Measurements from ENCODE around the gene LMBRD1.
"Not testable (repeated sequence)": the region's sequence is repeated elsewhere in the genome, so short reads cannot be mapped to it uniquely, and the experiment has no call there.

LMBRD1 gene

DNA sequence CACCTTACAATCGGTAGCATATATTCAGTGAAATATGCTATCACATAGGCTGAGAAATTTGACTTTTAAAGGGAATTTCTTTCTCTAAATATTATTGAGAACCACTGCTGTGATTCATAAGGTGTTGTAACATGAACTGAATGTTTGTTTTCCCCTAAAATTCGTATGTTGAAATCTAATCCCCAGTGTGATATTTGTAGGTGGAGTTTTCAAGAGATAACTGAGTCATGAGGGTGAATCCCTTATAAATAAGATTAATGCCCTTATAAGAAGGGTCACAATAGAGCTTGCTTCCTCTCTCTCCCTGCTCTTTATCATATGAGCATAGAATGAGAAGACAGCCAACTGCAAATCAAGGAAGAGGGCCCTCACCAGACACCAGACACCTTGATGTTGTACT is 64.8 kb downstream of the LMBRD1 start:
- no peak for DNase-seq

DNA sequence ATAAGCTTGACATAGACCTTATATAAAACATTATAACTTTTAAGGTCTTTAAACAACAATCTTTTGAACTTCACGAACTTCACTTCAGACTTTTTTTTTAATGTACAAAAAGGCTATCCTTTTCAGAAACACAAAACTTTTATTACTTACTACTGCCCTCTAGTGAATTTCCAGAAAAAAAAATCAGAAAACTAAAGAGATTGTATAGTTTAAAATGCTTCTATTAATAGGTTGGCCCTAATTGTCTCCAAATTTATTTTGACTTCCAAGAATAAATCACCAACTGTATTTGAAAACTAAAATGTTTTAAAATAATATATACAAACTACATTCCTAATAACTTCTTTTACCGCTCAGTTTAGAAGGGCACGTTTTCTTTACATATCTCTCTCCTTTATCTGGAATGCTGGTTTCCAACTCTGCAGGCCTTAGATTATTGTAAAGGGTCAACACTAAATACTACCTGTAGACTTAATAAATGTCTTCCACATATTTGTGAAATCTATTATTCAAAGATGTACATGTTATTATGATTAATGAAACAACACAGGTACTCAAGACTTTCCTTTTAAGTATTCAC is 66.8 kb downstream of the LMBRD1 start:
- no peak for DNase-seq

DNA sequence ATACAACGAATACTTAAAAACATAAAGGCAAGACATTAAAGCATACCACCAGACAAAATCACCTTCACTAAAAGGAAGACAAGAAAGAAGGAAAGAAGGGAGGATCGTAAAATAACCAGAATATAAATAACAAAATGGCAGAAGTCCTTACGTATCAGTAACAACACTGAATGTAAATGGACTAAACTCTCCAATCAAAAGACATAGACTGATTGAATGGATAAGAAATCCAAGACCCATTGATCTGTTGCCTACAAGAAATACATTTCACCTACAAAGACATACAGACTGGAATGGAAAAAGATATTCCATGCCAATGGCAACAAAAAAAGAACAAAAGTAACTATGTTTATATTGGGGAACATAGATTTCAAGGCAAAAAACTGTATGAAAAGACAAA is 74.1 kb downstream of the LMBRD1 start:
- no peak for DNase-seq

DNA sequence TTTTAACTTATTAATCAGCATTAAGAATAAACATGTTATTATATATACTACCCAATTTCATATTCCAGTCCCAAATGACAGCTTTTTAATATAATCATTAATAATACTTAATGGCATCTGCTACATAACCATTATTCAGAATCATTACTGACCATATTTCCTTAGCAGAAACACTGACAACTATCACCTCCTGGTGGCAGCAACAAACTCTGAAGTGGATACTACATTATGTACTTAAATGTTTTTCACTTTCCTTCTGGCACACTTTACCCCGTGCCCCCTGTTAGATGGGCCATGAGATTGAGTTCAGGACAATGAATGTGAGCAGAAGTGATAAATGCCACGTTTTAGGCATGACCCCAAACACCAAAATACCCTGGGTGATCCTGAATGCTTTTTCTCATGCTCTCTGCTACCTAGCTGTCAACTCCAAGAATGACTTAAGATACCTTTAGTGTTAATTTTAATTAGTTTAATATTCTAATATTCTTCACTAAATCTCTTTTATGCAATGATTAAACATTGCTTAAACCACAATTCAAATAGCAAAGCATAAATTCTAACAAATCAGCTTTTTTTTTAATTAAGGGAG is 77.1 kb downstream of the LMBRD1 start:
- no peak for DNase-seq

DNA sequence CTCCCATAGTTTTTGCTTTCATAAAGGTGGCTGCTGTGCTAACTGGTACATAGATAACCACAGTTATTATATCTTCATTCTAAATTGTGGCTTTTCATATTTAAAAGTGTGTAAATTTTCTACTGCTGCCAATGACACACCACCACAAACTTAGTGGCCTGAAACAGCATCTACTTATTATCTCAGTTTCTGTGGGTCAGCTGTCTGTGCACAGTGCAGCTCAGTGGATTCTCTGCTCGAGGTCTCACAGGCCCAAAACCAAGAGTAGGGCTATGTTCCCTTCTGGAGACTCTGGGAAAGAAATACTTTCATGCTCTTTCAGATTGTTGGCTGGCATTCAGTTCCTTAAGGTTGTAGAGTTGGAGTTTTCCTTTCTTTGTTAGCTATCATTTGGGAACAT is 90.1 kb downstream of the LMBRD1 start:
- no peak for DNase-seq

DNA sequence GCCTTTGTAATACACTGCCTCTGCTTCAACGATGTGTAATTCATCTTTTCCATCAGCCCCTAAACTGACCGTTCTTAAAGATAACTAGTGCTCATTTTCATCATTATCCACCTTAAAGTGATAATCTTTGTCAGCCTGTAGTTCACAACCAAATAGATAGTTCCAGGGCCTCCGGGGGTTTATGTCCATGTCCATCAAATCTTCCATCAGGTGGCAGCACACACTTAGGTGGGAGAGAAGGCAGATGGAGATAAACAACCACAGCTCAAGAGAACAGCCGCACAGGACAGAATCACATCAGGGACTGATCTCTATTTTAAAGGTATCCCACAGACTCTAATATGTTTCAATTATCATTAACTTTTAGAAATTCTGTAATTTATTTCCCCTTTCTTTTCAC is 90.9 kb downstream of the LMBRD1 start:
- DNase-seq = no peak

DNA sequence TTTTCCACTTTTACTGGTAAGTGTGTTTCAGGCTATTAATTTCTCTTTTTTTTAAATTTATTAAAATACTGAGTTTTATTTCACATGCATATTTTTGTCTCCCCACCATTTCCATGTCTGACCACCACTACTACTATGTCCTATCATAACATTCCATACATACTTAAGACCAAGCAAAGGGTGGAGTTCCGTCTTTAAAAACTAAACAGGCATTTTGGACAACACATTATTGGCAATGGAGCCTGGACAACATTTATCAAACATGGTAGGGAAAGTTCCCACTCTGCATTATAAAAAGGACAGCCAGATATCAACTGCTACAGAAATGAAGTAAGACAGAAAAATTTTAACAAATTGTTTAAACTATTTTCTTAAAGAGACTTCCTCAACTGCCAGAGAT is 91.9 kb downstream of the LMBRD1 start:
- no peak for DNase-seq

DNA sequence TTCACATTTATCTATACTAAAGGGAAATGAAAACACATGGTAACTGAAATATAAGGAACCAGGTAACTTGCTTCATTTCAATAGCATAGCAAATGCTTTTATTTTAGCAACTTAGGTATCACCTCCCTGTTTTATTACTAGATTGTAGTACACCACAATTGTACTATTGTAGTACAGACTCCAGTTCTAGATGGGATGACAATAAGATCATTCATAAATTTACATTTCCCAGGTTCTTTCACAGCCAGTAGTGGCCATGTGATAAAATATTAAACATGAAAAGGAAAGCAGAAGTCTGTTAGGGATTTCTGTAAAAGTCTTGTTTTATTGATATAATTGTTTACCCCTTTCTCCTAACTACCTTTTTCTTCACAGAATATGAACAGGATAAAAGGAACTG is 97.2 kb downstream of the LMBRD1 start:
- no peak for DNase-seq

DNA sequence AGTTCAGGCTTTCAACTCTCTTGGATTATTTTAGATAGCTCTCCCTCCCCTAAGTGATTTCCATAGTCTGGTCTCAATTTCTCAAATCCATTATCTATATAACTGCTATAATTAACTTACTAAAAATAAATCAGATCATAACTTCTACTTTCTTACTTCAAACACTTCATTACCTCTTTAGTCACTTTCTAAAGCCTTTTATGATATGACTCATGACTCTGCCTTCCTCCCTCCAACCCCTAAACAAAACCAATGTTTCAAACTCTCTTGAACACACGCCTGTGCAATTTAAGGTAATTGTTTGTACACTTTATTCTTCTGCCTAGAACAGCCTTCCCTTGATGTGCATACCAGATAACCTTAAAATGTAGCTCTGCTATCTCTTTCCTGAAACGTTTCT is 100.5 kb downstream of the LMBRD1 start:
- DNase-seq = no peak

DNA sequence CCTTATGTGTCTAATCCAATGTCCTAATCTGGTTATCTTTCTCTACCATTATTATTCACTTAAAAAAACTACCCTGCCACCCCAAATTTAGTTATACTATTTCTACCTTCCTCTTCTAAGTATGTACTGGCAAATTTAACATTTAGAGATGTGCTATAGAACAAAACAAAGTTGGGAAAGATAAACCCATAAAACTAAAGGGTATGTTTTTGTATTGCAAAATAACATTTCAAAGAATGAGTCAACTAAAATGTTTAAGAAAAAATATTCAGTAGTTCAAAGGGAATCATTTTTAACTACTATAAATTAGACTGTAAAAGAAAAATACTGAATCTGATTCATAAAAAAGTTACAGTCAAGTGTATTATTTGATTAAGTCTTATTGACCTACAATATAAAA is 103.0 kb downstream of the LMBRD1 start:
- DNase-seq = no peak

DNA sequence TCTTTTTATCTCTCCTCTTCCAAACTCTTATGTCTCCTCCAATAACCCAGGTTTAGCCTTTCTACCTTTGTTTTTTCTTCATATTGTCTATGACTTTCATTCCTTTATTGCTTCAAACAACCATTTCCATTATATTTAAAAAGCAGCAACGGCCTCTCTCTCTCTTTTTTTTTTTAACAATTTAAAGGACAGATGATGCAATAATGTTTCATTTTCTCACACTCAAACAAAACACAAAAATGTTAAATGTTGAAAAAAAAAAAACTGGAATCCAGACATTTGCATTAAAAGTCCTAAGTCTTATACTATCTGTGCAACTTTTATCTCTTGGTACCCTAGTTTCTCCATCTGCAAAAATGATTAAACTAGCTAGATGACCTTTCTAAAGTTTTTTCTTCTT is 105.8 kb downstream of the LMBRD1 start:
- DNase-seq = no peak

DNA sequence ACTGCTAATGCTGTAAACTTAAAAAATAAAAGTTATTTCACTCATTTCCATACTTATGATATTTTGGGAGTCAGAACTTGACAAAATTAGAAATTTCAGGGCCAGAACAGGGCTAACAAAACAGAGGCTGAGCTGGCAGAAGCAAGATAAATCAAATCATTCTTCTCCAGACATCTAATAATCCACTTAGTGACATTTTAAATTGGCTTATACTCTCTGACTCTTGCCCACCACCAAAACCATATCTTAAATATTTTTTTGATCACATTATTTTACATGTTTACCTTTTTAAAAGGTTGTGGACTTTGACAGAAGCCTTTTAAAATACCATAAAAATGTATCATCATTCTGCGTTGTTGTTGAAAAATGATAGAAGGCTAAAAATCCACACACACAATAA is 116.5 kb downstream of the LMBRD1 start:
- no peak for DNase-seq

DNA sequence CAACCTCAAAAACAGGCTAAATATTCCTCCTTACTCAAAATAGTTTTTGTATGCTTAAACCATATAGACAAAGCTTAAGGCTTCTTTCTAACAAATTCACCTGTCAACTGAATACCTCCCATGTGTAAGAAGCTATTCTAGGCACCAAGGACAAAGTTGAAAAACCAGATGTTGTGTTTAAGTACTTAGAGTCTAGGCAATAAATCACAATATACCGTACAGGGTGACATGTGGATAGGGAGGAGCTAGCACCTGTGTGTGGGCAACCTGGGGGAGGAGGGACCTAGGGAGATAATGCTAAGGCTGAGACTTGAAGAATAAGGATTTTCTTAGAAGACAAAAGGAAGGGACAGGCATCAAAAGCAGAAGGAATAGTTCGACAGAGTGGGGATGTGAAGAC is 123.5 kb downstream of the LMBRD1 start:
- DNase-seq = no peak

DNA sequence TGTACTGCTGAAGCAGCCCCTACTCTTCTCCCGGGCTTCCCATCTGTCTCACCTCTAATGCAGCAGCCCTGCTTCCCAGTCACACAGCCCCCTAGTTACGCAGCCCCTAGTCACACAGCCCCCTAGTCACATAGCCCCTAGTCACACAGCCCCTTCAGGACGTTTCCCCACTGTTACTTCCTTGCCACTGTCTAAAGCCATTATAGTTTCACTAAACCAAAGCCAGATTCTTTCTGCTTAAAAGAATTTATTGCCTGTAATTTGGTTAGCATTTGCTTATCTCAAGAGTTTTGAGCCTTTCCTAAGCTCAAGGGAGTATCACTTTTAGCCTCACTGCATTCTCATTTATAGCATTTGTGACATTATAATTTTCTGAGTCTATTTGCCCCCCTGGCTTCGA is 127.9 kb downstream of the LMBRD1 start:
- no peak for DNase-seq

DNA sequence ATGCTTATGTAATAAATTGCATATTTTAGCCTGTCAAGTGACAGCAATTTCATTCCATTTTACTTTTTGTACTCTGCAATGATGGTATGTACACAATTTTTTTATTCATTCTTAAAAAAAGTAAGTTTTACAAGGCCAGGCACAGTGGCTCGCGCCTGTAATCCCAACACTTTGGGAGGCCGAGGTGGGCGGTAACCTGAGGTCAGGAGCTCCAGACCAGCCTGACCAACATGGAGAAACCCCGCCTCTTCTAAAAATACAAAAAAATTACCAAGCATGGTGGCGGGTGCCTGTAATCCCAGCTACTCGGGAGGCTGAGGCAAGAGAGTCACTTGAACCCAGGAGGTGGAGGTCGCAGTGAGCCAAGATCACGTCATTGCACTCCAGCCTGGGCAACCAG is 130.0 kb downstream of the LMBRD1 start:
- DNase-seq = not testable (repeated sequence)

DNA sequence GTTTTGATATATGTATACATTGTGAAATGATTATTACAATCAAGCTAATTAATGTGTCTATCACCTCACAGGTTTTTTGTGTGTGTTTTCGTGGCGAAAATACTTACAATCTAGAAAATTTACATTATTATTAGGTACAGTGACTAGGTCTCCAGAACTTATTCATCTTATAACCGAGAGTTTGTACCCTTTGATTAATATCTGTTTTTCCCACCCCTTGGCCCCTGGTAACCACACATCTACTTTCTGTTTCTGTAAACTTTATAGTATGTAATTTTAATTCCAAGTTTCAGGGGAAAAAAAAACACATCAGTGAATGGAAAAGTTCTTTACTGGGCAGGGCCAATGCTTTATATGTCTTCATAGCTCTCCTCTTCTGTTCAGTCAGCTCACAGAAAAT is 131.4 kb downstream of the LMBRD1 start:
- no peak for DNase-seq

DNA sequence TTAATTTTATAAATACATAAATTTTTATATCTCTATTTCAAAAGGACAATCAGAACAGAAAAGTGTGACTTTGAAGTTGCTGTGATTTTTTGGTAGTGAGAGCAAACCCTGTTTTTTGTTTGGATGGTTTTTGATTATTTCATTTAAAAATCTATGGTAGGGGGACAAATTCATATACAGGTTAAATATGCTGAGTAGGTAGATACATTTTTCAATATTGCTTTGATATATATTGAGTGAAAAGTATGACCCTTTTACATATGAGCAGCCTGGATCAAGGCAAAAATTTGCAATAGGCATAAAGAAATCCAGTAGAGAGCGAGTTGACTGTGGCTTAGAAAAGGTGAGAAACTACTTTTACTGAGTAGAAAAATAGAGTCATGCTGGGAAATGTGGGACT is 132.3 kb downstream of the LMBRD1 start:
- DNase-seq = no peak

DNA sequence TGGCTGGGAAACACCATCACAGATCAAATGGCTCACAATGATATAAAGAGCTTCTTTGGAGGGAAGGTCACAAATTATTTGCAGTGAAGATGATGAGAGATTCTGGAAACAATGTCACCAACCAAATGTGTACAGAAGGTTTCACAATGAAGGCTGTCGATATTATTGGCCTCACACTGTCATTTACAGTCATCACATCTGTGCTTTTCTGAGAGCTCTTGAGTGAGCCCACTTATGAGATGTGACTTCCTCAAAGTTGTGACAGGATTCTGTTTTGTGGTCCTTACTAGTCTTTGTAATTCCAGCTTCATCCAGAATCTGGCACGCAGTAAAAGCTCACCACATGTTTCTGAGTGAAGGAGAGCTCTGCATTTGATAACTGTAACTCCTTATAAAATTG is 133.6 kb downstream of the LMBRD1 start:
- DNase-seq = no peak

DNA sequence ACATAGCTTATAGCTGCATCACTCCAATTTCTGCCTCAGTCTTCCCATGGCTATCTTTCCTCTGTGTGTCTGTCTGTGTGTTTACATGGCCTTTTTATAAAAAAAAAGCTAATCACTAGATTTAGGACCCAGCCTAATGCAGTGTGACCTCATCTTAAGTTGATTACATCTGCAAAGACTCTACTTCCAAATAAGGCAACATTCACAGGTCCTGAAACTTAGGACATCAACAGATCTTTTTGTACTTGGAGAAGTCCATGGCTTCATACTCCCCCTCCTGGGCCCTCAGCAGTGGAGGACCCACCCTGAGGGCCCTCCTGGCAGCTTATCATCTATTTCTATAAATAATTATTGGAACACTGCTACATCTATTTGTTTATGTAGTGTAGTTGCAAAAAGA is 146.1 kb downstream of the LMBRD1 start:
- no peak for DNase-seq

DNA sequence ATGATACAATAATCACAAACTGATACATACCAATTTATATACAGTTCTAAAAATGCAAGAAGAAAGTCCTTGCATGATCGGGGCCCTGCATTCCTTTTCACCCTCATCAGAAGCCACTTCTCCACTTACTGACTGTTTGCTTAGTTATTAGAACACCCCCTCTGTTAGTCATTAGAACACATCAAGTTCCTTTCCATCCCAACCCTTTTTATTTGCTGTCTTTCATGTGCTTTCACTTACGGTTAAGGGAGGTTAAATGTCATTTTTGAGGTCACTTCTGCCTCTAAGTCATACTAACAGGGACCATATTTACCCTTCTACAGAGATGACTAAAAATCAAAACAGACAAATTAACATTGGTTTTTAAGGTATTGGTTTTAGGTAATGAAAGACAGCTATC is 149.1 kb downstream of the LMBRD1 start:
- no peak for DNase-seq

DNA sequence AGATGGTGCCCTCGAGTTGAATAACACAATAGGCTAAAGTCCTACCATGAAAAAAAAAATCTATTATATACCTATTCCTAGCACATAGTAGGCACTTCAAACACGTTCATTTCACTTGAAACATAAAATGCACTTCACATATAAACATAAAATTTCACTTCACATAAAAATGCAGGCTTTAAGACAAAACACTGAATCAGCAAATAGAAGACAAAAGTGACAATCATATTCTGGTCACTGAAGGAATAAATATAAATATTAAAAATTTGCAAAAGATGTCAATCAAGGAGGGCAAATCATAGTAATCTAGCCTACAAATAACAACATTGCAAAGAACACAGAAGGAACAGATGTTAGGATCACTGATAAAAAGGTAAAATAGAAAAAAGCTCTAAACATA is 153.1 kb downstream of the LMBRD1 start:
- DNase-seq = no peak

DNA sequence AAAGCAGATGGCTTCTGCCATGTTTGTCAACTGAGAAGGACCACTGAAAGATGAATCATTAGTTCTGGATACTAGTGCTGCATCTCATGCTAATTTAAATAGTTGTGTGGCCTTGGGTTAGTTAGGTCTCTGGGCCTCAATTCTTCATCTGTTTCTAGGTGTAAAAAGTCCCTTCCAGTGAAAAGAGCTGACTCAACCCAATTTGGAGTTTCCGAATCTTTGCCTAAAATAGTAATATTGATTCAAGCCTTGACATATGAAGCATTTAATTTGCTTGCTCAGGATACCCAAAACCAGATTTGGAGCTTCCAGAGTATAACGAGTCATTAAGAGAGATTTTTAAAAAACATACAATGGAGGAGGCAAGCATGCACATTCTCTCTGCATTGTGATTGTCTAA is 163.9 kb downstream of the LMBRD1 start:
- no peak for DNase-seq

DNA sequence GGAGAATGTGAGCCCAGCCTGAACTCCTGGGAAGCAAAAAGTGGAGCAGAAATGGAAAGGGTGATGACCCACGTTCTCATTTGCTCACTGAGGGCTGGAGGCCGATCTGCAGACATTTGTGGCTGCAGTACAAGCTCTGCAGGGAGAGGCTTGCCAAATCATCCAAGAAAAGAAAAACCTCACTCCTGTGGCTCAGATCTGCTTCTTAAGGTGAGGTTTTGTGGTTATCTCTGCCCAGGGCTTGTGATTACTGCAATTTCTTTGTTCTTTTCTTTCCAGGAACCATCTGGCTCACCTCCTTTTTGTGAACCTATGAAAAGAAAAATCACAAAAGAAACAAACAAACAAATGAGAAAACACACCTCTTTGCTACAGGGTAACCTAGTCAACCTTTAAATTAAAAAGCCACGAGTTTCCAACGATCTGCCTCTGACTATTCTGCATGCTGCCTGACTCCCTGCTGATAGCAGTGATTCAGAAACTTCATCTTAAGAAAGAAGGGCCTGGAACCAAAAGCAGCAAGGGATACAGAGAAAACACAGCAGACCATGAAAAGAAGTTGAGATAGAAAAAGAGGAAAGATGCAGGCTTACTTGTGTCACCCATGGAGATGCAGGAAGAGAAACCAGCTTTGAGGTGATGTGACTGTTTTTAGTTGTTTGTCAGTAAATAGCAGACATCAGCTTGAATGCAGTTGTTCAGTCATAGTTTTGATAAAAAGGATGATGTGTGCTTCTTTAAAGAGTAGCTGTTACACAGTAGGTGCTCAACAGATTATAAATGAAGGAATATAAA is 165.1 kb downstream of the LMBRD1 start:
- no peak for DNase-seq

DNA sequence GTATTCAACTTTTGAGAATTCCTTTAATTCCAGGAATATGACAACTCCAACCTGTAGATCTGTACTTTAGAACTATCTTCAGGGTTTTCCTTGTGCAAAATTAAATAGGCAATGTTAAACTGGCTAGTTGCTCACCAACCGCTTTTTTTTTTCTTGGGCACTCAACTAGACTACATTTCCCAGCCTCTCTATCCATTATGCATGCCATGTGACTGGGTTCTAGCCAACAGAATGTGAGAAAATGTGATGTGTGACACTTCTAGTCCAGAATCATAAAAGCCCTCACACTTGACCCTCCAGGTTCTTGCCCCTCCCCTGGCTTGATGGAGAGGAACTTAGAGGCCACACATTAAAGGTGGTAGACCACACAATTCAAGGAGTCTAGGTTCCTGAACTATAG is 166.0 kb downstream of the LMBRD1 start:
- DNase-seq = no peak

DNA sequence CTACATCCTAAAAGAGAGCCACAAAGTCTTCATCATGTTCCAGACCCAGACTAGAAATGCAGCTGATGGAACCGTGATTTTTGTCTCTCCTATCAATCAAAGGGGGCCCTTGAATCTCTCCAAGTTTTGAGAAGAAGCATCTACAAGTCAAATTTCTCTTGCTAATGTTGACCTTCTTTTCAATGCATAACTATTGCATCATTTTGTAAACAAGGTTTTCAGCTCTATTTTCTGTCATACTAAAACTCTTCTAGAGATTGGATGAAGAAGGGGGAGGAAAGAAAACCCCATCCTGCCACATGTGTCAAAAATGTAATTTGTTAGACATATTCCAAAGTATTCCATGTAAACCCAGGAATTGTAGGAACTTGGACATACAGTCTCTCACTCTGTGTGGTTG is 169.2 kb downstream of the LMBRD1 start:
- no peak for DNase-seq

All from NCI-H2107 (cell line).